Anterior cingulate cortex (tissue), 58 donors: Measurements from ENCODE around the gene SHISA6.

Experiments used
- DNase-seq, 58 donors: peaks; one replicate each; lab custom pipeline; 2025; lab: John Stamatoyannopoulos, UW

The SHISA6 gene

DNA sequence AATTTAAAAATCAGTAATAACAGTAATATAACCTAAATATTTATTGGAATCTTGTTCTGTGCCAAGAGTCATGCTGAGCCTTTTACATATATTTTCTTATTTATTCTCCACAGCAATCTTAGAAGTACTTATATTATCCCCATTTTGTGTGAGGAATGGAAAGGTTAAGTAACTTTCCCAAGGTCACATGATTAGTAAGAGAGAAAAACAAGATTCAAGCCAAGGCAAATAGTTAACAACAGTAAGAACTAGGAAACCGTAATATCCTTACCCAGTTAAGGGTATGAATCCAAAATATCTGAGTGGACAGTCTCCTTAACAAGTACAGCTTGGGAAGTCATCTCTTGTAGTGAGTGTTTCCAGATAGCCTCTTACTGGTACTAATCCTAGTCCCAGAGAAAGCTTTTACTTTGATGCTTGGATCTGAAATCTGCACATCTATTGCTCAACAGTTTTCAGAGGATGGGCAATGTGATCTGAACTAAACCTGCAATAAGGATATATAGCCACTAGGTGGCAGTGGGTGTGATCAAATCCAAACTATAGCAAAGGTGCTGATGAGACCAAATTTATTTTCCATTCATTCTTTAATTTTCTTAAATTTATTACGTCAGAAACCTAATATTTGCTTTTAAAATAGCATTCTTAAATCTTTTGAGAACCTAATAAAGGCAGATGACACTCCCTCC is 23.3 kb downstream of the SHISA6 start:
- DNase-seq = no peak

DNA sequence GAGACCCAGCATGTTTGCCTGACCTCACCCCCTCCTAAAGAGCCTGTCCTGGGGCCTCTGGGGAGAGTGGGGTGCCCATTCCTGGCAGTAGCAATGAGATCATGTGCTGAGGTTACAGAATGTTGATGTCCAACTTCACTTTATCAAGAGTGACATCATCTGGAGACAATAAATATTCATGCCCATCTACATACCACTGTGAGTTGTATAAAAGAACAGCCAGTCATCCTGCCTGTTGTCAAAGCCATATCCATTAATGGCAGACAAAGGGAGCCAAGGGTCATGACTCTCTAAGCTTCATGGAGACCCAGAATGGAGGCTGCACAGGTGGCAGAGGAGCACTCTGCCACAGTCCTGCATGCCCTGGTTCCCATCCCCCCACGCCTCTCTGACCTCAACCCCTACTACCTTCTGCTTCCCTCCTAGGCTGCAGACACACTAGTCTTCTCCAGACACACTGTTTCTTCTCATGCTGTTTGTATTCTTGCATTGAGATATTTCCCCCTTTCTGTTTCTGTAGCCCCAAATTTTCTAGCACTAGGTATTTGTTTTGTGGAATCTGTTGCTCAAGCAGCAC is 27.1 kb downstream of the SHISA6 start:
- DNase-seq = no peak

DNA sequence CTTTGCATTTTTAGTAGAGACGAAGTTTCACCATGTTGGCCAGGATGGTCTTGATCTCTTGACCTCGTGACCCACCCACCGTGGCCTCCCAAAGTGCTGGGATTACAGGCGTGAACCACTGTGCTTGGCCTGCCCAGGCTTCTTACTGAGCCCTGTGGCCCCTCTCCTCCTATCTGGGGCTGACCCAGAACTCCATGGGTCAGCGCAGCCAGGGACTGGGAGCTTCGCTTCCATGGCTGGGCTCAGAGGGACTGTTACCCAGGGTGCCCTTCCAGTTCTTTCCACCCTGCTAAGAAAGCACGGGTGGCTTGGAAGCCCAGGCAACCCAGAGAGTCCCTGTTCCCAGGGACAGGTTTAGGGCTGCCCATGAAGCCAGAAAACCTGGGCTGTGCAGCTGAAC is 28.2 kb downstream of the SHISA6 start:
- DNase-seq = no peak

DNA sequence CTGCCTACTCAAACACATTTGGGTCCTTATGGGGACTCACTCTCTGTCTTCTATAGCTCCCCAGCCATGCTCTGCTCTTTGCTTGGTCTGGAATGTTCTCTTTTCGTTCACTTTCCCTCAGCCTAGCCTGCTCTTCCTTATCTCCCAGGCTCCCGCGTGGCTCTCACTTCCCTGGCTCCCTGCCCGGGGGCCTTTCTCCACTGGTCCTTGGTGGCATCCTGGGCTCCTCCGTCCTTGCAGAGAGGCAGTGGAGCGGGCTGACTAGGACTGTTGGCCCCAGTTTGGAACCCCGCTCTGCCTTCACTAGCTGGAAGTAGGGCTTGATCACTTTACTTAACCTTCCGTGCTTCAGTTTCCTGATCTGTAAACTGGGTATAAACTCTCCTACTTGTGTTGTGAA is 31.2 kb downstream of the SHISA6 start:
- no peak for DNase-seq

DNA sequence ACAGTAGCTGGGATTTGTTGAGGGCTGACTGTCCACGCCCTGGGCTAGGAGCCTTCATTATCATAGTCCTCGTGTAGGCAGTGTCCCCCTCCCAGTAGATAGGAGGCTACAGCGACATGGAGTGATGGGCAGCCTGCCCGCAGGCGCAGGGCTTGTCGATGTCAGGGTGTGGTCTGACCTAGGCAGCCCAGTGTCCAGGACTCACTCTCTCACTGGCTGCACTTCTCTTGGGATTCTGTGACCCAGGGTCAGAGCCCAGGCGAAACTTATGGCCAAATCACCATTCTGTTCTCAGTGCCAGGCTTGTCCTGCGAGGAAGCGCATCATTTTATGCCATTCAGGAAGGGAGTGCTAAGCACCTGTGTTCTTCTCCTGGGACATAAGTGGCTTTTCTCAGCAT is 32.6 kb downstream of the SHISA6 start:
- DNase-seq = no peak

DNA sequence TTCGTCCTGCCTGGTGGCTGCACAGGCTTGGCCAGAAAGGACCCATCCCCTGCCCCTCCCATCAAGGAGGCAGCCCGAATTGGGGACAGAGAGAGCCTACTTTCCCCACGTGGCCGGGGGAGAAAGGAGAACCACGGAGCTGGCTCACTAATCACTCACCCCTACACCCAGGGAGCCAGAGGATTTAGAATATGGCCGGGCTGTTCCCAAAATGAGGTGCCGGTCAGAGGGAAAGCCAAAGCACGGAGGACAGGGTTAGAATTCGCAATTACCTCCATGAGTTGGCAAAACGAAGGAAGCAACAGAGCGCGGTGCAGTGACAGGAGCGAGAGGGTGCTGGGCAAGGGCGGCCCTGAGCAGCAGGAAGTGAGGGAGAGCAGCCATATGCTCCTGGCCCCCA is 33.1 kb downstream of the SHISA6 start:
- no peak for DNase-seq

DNA sequence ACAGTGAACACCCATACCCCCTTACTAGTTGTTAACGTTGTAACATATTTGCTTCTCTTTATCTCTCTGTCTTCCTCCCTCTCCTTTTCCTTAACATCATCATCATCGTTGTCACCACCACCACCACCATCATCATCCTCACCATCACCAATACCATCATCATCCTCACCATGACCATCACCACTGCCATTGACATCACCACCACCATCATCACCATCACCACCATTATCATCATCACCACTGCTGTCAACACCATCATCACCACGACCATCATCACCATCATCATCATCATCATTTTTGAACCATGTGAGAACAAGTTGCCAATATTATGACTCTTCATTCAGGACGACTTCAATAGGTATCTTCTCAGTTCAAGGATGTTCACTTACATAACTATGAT is 35.5 kb downstream of the SHISA6 start:
- no peak for DNase-seq

DNA sequence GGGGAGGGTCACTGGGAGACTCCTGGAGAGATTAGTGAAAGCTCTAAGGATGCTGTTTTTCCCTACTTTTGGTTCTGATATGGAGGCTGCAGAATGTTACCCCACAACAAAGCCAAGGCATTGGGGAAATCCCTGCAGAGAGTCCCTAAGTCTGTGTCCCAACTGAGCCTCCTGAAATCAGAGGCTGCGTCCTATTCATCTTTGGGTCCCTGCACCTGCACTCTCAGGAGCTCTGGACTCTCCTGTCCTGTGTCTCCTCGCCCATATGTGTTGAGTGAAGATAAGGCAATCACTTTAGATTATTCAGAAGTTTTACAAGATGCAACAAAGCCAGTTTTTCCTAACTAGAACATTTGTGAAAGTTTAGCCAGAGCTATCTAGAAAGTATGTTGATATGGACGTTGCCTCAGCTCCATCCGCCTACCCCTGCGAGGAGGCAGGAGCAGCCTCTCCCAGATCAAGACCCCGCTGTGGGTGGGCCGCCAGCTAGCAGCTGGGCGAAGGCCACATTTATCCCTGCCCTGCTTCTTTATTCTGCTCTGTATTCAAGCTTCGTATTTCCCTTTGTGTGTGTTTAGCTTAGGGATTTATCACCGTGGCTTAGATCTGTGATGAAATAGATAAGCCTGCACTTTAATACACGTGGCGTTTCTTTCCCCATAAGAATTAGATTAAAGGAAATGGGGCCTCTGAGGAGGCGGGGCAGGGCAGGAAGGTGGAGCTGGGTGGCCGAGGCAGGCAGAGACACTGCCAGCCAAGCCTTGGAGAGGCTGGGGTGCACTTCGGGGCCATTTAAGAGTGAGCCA is 37.4 kb downstream of the SHISA6 start:
- no peak for DNase-seq

DNA sequence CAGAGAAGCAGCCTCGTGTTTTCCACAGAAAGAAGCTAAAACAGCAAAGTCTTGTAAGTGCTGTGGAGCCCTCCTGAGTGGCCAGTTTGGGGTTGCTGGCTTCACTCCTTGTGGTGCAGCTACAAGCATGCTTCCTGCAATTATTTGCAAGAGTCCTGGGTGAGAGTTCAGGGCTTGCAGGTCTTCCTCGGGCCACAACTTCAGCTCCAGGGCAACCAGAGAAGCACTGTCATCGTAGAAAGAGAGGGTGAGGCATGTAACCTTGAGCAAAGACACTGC is 37.9 kb downstream of the SHISA6 start:
- no peak for DNase-seq

DNA sequence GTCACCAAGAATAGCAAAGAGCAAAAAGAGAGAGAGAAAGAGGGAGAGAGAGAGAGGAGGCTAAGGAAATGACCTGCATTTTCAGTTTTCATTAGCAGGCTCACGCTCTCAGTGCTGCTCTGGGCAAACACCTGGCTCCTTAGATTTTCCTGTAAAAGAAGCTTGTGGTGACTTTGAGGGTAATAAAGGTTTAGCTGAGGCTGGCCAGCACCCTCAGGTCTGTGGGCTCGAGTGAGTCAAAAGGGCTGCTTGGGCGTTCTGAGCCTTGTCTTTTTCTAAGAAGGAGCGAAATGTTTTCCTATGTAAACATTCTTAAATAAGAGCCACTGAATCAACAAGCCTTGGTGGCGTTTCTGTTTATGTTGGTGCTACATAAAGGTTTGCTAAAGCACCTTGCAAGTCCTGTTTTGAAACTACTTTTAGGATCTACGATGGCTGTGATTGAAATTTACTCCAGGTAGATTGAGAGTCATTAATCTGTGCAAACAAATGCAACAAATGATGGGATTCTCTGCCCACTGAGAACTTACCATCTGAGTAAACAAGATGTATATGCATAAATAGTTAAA is 38.8 kb downstream of the SHISA6 start:
- no peak for DNase-seq

DNA sequence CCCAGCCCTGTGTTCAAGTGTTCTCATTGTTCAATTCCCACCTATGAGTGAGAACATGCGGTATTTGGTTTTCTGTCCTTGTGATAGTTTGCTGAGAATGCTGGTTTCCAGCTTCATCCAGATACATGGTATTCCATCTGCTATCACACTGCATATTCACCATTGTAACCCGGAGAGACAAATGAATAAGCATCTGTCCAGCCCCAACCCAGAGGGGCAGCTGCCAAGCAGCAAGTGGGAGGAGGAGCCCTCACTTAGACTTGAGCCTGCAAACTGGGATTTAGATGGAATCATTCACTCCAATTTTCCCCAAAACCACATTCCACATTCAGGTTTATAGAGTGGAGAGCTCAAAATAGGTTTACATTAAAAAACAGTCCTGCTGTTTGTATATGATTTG is 41.6 kb downstream of the SHISA6 start:
- no peak for DNase-seq

DNA sequence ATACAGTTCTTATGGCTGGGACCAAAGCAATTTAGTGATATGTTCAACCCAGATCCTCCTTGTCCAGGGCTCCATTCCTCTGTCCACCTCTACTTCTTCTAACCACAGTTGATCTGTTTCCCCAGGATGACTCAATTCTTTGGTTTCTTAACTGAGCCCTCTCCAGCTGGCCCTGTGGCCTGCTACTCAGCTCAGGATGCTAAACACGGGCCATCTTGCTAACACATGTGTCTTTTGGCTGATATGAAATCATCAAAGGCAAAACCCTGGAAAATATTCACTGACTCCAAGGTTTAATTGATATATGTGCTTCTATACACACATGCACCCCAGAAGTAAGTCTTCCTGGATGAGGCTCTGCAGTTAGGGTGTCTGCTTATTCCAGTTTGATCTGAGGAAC is 43.8 kb downstream of the SHISA6 start:
- DNase-seq = no peak

DNA sequence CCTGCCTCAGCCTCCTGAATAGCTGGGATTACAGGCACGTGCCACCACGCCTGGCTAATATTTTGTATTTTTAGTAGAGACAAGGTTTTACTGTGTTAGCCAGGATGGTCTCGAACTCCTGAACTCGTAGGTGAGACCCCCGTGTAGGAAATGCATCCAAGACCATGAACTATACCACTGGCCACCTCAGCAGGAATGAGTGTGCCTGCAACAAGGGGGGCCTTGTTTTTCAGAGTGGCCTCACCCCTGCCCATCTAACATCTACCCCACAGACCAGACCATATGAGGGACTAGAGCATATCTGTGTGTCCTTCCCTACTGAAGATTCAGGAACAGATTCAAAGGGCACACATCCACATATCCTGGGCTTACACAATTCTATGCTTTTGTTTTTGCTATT is 44.9 kb downstream of the SHISA6 start:
- DNase-seq = no peak

DNA sequence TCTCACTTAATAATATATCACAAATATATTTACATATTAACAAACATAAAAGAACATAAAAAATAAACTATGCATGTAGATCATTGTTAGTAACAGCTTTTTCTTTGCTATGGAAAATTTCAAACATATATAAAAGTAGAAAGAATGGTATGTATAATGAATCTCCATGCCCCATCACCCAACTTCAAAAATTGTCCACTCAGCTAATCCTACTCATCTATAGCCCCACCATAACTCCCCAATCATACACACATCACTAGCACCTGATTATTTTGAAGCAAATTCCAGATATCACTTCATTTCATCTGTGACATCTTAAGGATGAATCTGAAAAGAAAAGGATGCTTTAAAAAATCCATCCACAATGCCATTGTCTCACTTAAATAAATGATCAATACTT is 46.8 kb downstream of the SHISA6 start:
- DNase-seq = no peak

DNA sequence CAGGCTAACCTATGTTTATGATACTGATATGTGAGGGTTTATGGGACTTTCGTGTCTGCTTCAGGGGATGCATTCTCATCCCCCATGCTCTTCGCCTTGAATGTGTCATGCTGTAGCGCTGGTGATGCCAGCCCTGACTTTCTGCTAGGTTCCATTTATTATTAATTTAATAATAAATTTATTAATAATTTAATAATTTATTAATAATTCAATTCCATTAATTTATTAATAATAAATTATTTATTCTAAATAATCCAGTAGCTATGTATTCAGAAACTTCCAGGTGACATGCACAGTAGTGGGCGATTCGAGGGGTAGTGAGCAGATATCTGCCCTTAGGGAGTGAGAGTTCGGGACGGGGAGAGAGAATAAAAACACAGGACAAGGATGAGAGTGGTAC is 49.8 kb downstream of the SHISA6 start:
- DNase-seq = no peak

DNA sequence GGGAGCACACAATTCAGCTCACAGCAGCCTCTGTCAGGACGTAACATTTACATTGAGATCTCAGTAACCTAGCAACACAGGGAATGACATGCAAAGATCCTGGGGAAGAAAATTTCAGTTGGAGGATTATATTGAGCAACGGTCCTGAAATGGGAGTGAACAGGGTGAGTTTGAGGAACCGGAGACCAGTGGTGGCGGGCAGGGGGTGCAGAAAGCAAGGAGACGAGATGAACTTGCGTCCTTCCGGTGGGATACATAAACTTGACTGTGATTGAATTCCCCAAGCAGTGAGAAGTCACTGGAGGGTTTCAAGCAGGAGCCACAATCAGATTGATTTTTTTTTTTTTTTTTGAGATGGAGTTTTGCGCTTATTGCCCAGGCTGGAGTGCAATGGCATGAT is 51.5 kb downstream of the SHISA6 start:
- DNase-seq = no peak

DNA sequence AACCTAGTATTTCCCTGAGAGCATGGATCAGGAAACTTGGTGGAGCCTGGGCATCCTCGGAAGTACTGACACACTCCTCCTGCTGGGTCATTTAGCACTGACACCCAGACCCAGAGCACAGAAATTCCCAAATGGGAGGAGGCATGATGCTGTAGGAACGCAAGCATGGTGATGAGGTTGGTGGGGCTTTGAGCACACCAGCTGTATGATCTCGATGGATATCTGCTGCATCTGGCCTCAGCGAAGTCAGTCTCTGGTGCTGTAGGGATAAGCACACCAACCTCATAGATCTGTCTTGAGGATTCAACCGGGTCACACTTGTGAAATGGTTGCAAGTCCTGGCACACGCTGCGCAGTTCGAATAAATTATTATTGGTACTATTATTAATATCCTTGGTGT is 52.5 kb downstream of the SHISA6 start:
- no peak for DNase-seq

DNA sequence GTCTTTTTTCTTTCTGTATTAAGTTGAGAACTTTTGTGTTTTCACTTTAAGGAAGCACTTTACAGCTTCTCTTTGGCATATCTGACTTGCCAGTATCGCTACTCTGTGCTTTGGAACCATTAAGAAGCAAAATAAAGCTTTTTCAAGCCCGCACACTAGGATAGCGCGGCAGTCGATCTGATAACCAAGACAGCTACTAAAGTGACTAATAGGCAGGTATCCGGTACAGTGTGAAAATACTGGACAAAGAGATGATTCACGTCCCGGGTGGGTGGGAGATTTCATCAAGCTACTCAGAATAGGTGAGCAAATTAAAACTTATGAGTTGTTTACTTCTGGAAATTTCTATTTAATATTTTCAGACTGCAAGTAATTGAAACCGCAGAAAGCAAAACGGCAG is 53.8 kb downstream of the SHISA6 start:
- DNase-seq = no peak

DNA sequence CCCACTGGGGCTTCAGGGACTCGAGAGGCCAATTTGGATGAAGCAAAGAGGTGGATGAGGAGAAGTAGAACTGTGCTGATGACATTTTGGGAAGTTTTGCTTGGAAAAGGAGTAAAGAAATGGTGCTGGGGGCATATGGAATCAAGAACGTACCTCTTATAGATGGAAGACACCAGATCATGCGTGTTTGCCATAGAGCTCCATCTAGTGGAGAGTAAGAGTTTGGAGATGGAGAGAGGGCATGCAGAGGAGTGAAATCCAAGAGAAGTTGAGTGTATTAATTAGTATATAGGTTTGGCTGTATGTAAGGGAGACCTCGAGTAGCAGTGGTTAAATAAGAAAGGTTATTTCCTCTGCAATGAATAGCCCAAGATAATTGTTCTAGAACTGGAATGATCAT is 56.0 kb downstream of the SHISA6 start:
- DNase-seq = no peak

DNA sequence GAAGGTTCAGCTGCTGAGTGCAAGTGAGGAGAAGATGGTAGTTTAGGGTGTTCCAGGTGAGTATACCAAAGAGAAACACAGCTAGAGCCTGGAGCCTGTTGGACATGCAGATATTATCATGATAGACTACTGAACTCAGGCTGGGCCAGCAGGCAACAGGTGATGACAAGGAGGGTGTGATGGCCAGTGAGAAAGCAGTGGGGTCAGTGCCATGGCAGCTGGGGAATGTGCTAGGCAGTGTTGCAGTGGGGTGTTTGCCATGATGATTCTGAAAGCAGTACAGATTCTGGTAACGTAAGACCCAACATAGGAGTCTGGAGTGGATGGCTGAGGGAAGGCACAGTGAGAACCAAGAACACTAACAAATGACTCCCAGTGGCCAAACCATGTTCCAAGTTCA is 57.4 kb downstream of the SHISA6 start:
- no peak for DNase-seq

DNA sequence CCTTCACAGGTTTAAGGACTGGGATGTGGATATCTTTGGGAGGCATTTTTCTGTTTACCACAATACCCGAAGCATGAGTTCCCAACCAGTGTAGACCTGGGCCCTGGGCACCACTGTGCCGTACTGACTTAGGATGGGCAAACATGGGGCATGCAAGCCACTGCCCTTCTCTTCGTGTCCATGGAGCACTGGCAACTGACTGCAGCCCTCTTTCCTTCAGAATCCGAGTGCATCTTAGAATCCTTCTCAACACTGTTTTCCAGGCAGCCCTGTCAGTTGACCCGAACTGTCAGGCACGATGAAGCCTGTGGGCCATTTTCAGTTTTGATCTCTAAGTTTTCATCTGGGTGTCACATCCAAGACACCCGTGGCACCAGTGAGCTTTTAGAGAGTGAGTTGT is 59.2 kb downstream of the SHISA6 start:
- no peak for DNase-seq

DNA sequence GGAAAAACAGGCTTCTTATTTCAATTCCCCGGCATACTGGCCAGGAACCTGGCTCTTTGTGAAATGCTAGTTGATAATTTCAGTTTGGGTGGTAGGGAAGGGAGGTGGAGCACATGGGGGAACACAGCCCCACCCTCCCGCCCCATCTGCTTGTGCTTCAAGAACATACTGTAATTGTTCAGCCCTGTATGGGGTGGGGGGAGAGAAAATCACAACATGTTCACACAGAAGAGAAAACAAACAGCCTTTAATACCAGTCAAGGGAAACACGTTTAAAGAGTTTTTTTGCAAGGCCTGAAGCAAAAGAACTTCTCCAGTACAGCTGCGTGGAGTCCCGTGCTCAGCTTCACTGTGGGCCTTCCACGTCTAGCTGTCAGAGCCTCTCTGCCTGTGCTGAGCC is 59.7 kb downstream of the SHISA6 start:
- DNase-seq = no peak
